ENCODE measurements around the gene ECE1.
"Not testable (repeated sequence)": the region's sequence is repeated elsewhere in the genome, so short reads cannot be mapped to it uniquely, and the experiment has no call there.

Gene ECE1

GRCh38 chr1:21236178-21236577 is 54.1 kb downstream of the ECE1 start:
- Mint-ChIP-seq H3K4me3 (no peak overlapping the region), H3K4me1 (ENCODE audit: low read depth) (peaks cover 5% of the 10 kb centered on the region), H3K27me3 (no peaks in the 10 kb centered on the region), H3K27ac (no peak overlapping the region), H3K9me3 (no peaks in the 10 kb centered on the region), H3K36me3 (ENCODE audit: low read depth) (peaks cover 74% of the 10 kb centered on the region)

GRCh38 chr1:21234779-21235178 is 55.5 kb downstream of the ECE1 start:
- H3K9me3 Mint-ChIP-seq = no peaks in the 10 kb centered on the region
- peaks cover 5% of the 10 kb centered on the region for H3K4me1 Mint-ChIP-seq (ENCODE audit: low read depth)
- H3K4me3 Mint-ChIP-seq = no peak overlapping the region
- peaks cover 73% of the 10 kb centered on the region for H3K36me3 Mint-ChIP-seq (ENCODE audit: low read depth)
- H3K27me3 Mint-ChIP-seq = no peaks in the 10 kb centered on the region
- H3K27ac Mint-ChIP-seq = no peak overlapping the region

- no peaks in the 10 kb centered on the region for H3K9me3 Mint-ChIP-seq
- H3K4me1 Mint-ChIP-seq (ENCODE audit: low read depth) = no peaks in the 10 kb centered on the region
- no peak overlapping the region for H3K27ac Mint-ChIP-seq
- H3K4me3 Mint-ChIP-seq = no peak overlapping the region
- no peaks in the 10 kb centered on the region for H3K27me3 Mint-ChIP-seq
- H3K36me3 Mint-ChIP-seq (ENCODE audit: low read depth) = peaks cover 73% of the 10 kb centered on the region
Measured at GRCh38 chr1:21233490-21233889, 56.8 kb downstream of the ECE1 start.

- no peaks in the 10 kb centered on the region for H3K27me3 Mint-ChIP-seq
- H3K4me3 Mint-ChIP-seq = no peak overlapping the region
- H3K36me3 Mint-ChIP-seq (ENCODE audit: low read depth) = peaks cover 71% of the 10 kb centered on the region
- H3K27ac Mint-ChIP-seq = no peak overlapping the region
- H3K9me3 Mint-ChIP-seq = no peaks in the 10 kb centered on the region
- no peaks in the 10 kb centered on the region for H3K4me1 Mint-ChIP-seq (ENCODE audit: low read depth)
Measured at GRCh38 chr1:21232044-21232443, 58.2 kb downstream of the ECE1 start.

- no peak overlapping the region for H3K4me3 Mint-ChIP-seq
- no peaks in the 10 kb centered on the region for H3K27me3 Mint-ChIP-seq
- H3K36me3 Mint-ChIP-seq (ENCODE audit: low read depth) = peaks cover 67% of the 10 kb centered on the region
- H3K27ac Mint-ChIP-seq = no peak overlapping the region
- no peaks in the 10 kb centered on the region for H3K9me3 Mint-ChIP-seq
- no peaks in the 10 kb centered on the region for H3K4me1 Mint-ChIP-seq (ENCODE audit: low read depth)
Measured at GRCh38 chr1:21229246-21230000, 60.8 kb downstream of the ECE1 start.

DNA sequence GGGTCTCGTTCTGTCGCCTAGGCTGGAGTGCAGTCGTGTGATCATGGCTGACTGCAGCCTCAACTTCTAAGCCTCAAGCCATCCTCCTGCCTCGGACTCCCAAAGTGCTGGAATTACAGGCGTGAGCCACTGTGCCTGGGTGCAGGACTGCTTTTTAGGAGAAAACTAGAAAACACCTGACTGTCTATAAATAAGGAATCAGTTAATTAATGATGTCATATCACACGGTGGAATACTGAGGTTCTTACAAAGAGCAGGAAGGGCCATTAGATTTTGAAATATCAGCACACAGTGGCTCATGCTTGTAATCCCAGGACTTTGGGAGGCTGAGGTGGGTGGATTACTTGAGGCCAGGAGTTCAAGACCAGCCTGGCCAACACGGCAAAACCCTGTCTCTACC is 62.0 kb downstream of the ECE1 start:
- not testable (repeated sequence) for H3K4me1 Mint-ChIP-seq (ENCODE audit: low read depth); H3K27me3 Mint-ChIP-seq; H3K27ac Mint-ChIP-seq; H3K4me3 Mint-ChIP-seq; H3K9me3 Mint-ChIP-seq
- H3K36me3 Mint-ChIP-seq (ENCODE audit: low read depth) = peaks cover 65% of the 10 kb centered on the region

DNA sequence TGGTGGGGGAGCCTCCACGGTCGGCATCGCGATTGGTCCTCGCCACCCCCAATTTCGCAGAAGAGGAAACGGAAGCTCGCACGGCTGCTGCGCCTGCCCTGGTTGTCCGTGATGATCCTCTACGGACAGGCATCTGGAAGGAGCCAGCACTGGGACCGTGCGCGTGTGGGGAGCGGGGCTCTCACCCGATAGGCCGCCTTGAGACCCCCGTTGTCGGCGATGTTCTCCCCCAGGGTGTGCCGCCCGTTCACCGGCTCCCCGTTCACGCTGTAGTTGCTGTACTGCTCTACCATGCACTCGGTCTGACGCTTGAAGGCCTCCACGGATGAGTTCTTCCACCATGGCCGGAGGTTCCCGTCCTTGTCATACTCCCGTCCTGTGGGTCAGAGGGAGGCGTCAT is 65.2 kb downstream of the ECE1 start:
- Mint-ChIP-seq H3K36me3 (ENCODE audit: low read depth) (peaks cover 67% of the 10 kb centered on the region), H3K4me3 (no peak overlapping the region), H3K27ac (no peak overlapping the region), H3K27me3 (no peaks in the 10 kb centered on the region), H3K9me3 (no peaks in the 10 kb centered on the region), H3K4me1 (ENCODE audit: low read depth) (no peaks in the 10 kb centered on the region)

DNA sequence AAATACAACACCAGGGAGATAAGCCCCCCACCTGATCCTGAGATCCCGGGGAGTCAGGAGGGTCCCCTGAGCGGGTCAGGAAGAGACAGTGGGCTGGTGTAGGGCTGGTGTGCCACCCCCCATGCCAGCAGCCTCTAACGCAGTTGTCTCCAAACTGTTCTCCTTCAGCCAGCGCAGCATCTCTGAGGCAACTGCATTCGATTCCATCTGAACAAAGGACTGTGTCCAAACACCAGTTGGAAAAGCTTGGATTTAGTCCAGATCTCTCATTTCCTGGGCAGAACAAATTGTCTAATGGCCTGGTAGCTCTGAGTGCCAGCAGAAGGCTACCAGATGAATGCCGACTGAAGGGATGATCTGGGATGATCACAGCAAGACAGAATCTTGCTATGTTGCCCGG is 69.4 kb downstream of the ECE1 start:
- no peak overlapping the region for H3K4me3 Mint-ChIP-seq

GRCh38 chr1:21219674-21220073 is 70.6 kb downstream of the ECE1 start:
- Mint-ChIP-seq H3K9me3 (no peaks in the 10 kb centered on the region), H3K4me3 (no peak overlapping the region), H3K36me3 (ENCODE audit: low read depth) (peaks cover 38% of the 10 kb centered on the region), H3K27ac (no peak overlapping the region), H3K4me1 (ENCODE audit: low read depth) (no peaks in the 10 kb centered on the region), H3K27me3 (no peaks in the 10 kb centered on the region)

More for the DNA sequence above, 69.4 kb downstream of the ECE1 start:
- H3K27ac Mint-ChIP-seq = no peak overlapping the region
- H3K4me1 Mint-ChIP-seq (ENCODE audit: low read depth) = no peaks in the 10 kb centered on the region
- no peaks in the 10 kb centered on the region for H3K9me3 Mint-ChIP-seq
- peaks cover 45% of the 10 kb centered on the region for H3K36me3 Mint-ChIP-seq (ENCODE audit: low read depth)
- no peaks in the 10 kb centered on the region for H3K27me3 Mint-ChIP-seq

DNA sequence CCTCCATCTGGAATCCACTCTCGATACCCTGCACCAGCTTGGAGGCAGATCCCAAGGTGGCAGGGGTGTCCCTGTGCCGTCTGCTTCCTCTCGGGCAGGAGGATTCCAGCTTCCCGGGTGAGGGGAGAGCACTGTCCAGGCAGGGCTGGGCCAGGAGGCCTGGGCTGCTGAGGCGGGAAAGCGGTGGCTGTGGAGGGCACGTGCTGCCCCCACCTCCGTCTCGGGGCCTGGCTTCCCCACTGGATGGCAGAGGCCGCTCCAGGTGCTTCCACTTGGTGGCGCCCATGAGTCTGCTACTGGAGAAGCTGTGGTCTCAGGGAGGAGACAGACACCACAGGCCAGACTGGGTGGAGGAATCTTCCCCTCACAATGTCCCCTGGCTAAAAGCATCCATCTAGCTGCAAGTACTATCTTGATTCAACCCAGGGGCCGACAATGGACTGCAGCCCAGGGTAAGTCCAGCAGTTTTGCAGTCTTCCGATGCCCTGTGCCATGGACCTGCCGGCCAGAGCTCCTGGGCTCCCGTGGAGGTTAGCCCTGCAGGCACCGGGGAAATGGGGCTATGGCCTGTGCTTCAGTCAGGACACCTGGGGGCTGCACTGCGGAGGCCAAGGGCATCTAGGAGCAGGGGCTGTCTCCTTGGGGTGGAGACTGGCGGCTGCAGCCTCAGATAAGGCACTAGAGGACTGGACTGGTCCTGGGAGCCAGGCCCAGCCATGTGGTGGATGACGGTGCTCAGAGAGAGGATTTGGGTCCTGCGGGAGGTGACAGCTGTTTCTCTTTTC is 72.3 kb downstream of the ECE1 start:
- Mint-ChIP-seq H3K27me3 (no peaks in the 10 kb centered on the region), H3K36me3 (ENCODE audit: low read depth) (peaks cover 28% of the 10 kb centered on the region), H3K9me3 (no peaks in the 10 kb centered on the region), H3K4me1 (ENCODE audit: low read depth) (no peaks in the 10 kb centered on the region), H3K27ac (no peak overlapping the region), H3K4me3 (no peak overlapping the region)

- H3K4me1 Mint-ChIP-seq (ENCODE audit: low read depth) = no peaks in the 10 kb centered on the region
- peaks cover 26% of the 10 kb centered on the region for H3K36me3 Mint-ChIP-seq (ENCODE audit: low read depth)
- no peak overlapping the region for H3K4me3 Mint-ChIP-seq
- H3K27me3 Mint-ChIP-seq = no peaks in the 10 kb centered on the region
- H3K27ac Mint-ChIP-seq = no peak overlapping the region
- no peaks in the 10 kb centered on the region for H3K9me3 Mint-ChIP-seq
Measured at GRCh38 chr1:21216835-21217811, 73.1 kb downstream of the ECE1 start.

DNA sequence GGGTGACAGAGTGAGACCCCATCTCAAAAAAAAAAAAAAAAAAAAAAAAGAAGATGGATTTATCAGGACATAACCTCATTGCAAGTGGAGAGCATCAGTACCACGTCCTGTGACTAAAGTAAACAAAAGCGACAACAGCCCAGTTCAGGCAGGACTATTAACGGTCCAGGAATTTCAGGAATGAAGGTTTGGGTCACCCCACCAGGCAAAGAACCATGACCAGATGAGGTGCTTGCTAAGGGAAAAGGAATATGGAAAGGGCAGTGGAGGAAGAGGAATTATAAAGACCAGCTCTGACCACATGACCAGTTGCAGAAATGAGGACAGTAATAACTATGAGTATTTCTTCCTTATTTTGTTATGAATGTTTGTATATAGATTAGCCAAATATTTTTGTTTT is 78.1 kb downstream of the ECE1 start:
- peaks cover 3% of the 10 kb centered on the region for H3K36me3 Mint-ChIP-seq (ENCODE audit: low read depth)
- no peaks in the 10 kb centered on the region for H3K4me1 Mint-ChIP-seq (ENCODE audit: low read depth)
- H3K27ac Mint-ChIP-seq = no peak overlapping the region
- no peaks in the 10 kb centered on the region for H3K9me3 Mint-ChIP-seq
- H3K4me3 Mint-ChIP-seq = no peak overlapping the region
- no peaks in the 10 kb centered on the region for H3K27me3 Mint-ChIP-seq

DNA sequence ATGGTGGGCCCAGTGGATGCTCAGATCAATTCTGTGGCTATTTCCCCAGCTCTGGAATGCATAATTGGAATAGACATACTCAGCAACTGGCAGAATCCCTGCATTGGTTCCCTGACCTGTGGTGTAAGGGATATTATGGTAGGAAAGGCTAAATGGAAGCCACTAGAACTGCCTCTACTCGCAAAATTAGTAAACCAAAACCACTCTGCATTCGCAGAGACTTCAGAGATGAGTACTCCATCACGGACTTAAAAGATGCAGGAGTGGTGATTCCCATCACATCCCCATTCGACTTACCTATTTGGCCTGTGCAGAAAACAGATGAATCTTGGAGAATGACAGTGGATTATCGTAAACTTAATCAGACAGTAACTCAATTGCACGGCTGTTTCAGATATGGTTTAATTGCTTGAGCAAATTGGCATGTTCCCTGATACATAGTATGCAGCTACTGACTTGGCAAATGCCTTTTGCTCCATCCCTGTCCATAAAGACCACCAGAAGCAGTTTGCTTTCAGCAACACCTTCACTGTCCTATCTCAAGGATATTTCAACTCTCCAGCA is 82.0 kb downstream of the ECE1 start:
- H3K27me3 Mint-ChIP-seq; H3K36me3 Mint-ChIP-seq (ENCODE audit: low read depth); H3K4me1 Mint-ChIP-seq (ENCODE audit: low read depth); H3K27ac Mint-ChIP-seq; H3K4me3 Mint-ChIP-seq; H3K9me3 Mint-ChIP-seq: not testable (repeated sequence)

- no peaks in the 10 kb centered on the region for H3K9me3 Mint-ChIP-seq
- H3K27me3 Mint-ChIP-seq = no peaks in the 10 kb centered on the region
- no peaks in the 10 kb centered on the region for H3K4me1 Mint-ChIP-seq (ENCODE audit: low read depth)
- H3K27ac Mint-ChIP-seq = no peak overlapping the region
- no peak overlapping the region for H3K4me3 Mint-ChIP-seq
- H3K36me3 Mint-ChIP-seq (ENCODE audit: low read depth) = no peaks in the 10 kb centered on the region
Measured at GRCh38 chr1:21206117-21206516, 84.1 kb downstream of the ECE1 start.

All from stimulated activated naive CD8-positive, alpha-beta T cell treated with anti-CD3 and anti-CD28 coated beads, Interleukin-15, Interleukin-2, amounts not matched to agents 100 ng/mL and 50 ng/mL, for 24 hours (primary cell).